Measurements from ENCODE around the gene GLUL. TPM values are rescaled to one million over a fixed set of nuclear protein-coding genes. Genes with fewer than 3 reads are reported as not detected.

GLUL gene
- total RNA-seq, 1 donor from 2014 or later: 435 TPM

GRCh38 chr1:182351790-182352364 is 39.7 kb downstream of the GLUL start:
- peaks cover 31 to 52% (median 39%) of the 10 kb centered on the region in 3 donors for H3K4me1 ChIP-seq (ENCODE audit: control insufficient read depth in 3 of 3, insufficient read depth in 3 of 3, low read length in 3 of 3)
- H3K27me3 ChIP-seq (ENCODE audit: control insufficient read depth in 3 of 3, insufficient read depth in 3 of 3, low read length in 3 of 3): no peaks in the 10 kb centered on the region
- H3K4me3 ChIP-seq (ENCODE audit: low read length in 3 of 3): no peak overlapping the region
- no peaks in the 10 kb centered on the region for H3K36me3 ChIP-seq (ENCODE audit: control insufficient read depth in 3 of 3, insufficient read depth in 3 of 3, low read length in 3 of 3)
- H3K9me3 ChIP-seq (ENCODE audit: control insufficient read depth in 3 of 3, low read length in 3 of 3): no peaks in the 10 kb centered on the region
- peak overlapping the region in 1 of 3 donors; percentile 3 for H3K9ac ChIP-seq (ENCODE audit: low read depth in 1 of 3, low read length in 3 of 3)
- peak overlapping the region; percentile 89 for H3K27ac ChIP-seq (ENCODE audit: low read depth, low read length)

DNA sequence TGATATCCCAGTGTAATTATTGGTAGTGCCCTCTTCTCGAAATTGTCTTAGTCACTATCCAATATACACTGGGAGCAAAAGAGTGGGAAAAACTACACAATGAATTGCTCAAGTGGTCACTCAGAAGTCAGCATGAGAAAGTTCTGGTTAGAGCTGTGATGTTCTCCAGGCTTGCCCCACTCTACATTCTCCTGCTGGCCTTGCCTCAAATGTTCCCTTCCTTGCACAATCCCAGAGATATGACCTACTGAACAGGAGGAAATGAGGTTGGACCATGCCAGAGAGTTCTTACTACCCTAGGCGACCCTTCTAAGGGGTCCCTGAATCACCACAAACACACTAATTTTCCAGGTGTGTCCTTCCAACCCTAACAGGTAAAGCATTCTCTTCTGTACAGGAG is 40.8 kb downstream of the GLUL start:
- Histone ChIP-seq H3K27ac (ENCODE audit: low read depth, low read length) (peak overlapping the region; percentile 89), H3K9ac (ENCODE audit: low read depth in 1 of 3, low read length in 3 of 3) (no peak overlapping the region), H3K9me3 (ENCODE audit: control insufficient read depth in 3 of 3, low read length in 3 of 3) (no peaks in the 10 kb centered on the region), H3K4me1 (ENCODE audit: control insufficient read depth in 3 of 3, insufficient read depth in 3 of 3, low read length in 3 of 3) (peaks cover 31 to 52% (median 39%) of the 10 kb centered on the region in 3 donors), H3K27me3 (ENCODE audit: control insufficient read depth in 3 of 3, insufficient read depth in 3 of 3, low read length in 3 of 3) (no peaks in the 10 kb centered on the region), H3K4me3 (ENCODE audit: low read length in 3 of 3) (no peak overlapping the region), H3K36me3 (ENCODE audit: control insufficient read depth in 3 of 3, insufficient read depth in 3 of 3, low read length in 3 of 3) (no peaks in the 10 kb centered on the region)

DNA sequence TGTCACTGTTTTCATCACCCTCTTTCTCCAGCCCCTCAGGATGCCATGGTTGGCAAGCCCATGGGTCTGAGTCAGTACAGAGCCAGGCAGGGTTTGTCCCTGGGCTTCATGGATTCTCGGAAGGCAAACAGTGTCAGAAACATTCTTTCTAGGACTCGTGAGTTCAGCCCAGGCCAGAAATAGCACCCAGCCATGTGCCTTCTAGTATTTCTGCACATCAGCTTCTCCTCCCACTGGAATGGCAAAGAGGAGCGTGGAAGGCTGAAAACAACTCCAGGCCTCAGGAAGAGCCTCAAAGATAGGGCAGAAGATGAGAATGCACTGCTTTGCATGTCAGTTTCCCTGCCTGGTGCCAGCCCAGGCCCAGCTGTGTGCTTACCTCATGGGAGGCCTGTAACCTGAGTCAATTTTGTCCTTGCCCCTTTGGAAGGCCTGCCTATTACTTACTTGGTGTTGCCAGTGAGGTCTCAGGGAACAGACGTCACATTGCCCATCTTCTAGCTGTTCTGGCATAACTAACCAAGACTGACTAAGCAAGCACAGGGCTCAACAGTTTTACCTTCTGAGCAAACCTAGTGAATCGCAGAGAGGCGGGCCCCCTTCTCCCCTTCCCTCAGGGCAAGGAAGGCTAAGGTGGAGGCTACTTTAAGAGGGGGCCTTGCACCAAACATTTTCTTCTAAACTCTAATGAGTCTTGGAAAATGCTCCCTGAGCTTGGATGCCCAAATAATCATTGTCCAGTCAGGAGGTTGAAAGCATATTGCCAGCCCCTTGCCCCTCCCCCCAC is 42.4 kb downstream of the GLUL start:
- H3K27me3 ChIP-seq (ENCODE audit: control insufficient read depth in 3 of 3, insufficient read depth in 3 of 3, low read length in 3 of 3): no peaks in the 10 kb centered on the region
- H3K4me3 ChIP-seq (ENCODE audit: low read length in 3 of 3): peak overlapping the region in 2 of 3 donors; percentile 34 to 38
- H3K4me1 ChIP-seq (ENCODE audit: control insufficient read depth in 3 of 3, insufficient read depth in 3 of 3, low read length in 3 of 3): peaks cover 31 to 52% (median 39%) of the 10 kb centered on the region in 3 donors
- peak overlapping the region; percentile 89 for H3K27ac ChIP-seq (ENCODE audit: low read depth, low read length)
- no peaks in the 10 kb centered on the region for H3K36me3 ChIP-seq (ENCODE audit: control insufficient read depth in 3 of 3, insufficient read depth in 3 of 3, low read length in 3 of 3)
- H3K9ac ChIP-seq (ENCODE audit: low read depth in 1 of 3, low read length in 3 of 3): peak overlapping the region; percentile 13 to 72 (median 28)
- no peaks in the 10 kb centered on the region for H3K9me3 ChIP-seq (ENCODE audit: control insufficient read depth in 3 of 3, low read length in 3 of 3)

- H3K9me3 ChIP-seq (ENCODE audit: control insufficient read depth in 3 of 3, low read length in 3 of 3): no peaks in the 10 kb centered on the region
- no peaks in the 10 kb centered on the region for H3K36me3 ChIP-seq (ENCODE audit: control insufficient read depth in 3 of 3, insufficient read depth in 3 of 3, low read length in 3 of 3)
- H3K4me1 ChIP-seq (ENCODE audit: control insufficient read depth in 3 of 3, insufficient read depth in 3 of 3, low read length in 3 of 3): peaks cover 31 to 44% (median 37%) of the 10 kb centered on the region in 3 donors
- H3K9ac ChIP-seq (ENCODE audit: low read depth in 1 of 3, low read length in 3 of 3): no peak overlapping the region
- no peak overlapping the region for H3K27ac ChIP-seq (ENCODE audit: low read depth, low read length)
- no peak overlapping the region for H3K4me3 ChIP-seq (ENCODE audit: low read length in 3 of 3)
- H3K27me3 ChIP-seq (ENCODE audit: control insufficient read depth in 3 of 3, insufficient read depth in 3 of 3, low read length in 3 of 3): no peaks in the 10 kb centered on the region
Measured at GRCh38 chr1:182347019-182347418, 44.6 kb downstream of the GLUL start.

DNA sequence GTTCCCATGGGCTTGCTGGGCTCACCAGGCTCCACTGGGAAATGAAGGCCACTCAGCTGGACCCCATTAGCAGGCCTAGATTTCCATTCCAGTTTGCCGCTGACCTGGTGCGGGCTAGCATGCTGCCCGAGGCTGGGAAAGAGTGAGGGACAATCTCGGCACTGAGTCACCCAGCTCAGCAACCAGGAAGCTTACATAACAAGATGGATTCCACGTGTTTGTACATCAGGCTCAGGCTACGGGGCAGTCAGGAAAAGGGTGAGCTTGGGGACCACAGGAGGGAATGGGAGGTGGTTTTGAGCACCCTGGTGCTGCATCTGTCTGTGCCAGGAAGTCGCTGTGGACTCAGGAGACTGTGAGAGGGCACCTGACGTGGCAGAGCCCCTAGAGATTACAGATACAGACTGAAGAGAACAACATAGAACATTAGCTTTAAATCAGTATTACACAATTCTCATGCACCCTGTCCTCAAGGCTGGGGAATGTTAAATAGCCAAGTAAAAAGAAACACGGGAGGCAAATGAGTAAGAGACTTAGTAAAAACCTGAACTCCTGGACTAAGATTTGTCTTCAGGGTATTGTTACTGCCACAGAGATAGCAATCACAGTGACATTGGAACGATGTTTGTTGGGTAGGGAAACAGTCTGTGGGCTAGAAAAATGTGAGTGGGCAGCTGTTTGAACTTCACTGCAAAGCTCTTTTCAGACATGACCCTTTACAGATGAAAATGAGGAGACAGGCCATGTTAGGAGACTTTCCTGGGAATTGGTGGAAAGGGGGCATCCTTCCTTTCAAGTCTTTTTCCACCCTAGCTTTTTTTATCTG is 51.1 kb downstream of the GLUL start:
- no peaks in the 10 kb centered on the region for H3K36me3 ChIP-seq (ENCODE audit: control insufficient read depth in 3 of 3, insufficient read depth in 3 of 3, low read length in 3 of 3)
- no peaks in the 10 kb centered on the region for H3K27me3 ChIP-seq (ENCODE audit: control insufficient read depth in 3 of 3, insufficient read depth in 3 of 3, low read length in 3 of 3)
- no peak overlapping the region for H3K9ac ChIP-seq (ENCODE audit: low read depth in 1 of 3, low read length in 3 of 3)
- peak overlapping the region; percentile 8 for H3K27ac ChIP-seq (ENCODE audit: low read depth, low read length)
- H3K9me3 ChIP-seq (ENCODE audit: control insufficient read depth in 3 of 3, low read length in 3 of 3): no peaks in the 10 kb centered on the region
- peaks cover 17 to 27% (median 22%) of the 10 kb centered on the region in 3 donors for H3K4me1 ChIP-seq (ENCODE audit: control insufficient read depth in 3 of 3, insufficient read depth in 3 of 3, low read length in 3 of 3)
- no peak overlapping the region for H3K4me3 ChIP-seq (ENCODE audit: low read length in 3 of 3)

DNA sequence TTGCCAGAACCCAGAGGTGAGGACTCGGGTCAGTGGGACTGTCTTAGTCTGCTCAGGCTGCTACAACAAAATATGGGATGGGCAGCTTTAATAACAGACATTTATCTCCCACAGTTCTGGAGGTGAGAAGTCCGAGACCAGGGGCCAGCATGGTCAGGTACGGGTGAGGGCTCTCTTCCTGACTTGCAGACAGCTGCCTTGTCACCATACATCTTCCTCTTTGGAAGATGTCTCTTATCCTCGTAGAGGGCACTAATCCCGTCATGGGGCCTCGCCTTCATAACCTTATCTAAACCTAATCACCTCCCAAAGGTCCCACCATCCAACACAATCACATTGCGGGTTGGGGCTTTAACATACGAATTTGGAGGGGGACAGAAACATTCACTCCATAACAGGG is 51.9 kb downstream of the GLUL start:
- Histone ChIP-seq H3K27ac (ENCODE audit: low read depth, low read length) (peak overlapping the region; percentile 8), H3K4me3 (ENCODE audit: low read length in 3 of 3) (no peak overlapping the region), H3K4me1 (ENCODE audit: control insufficient read depth in 3 of 3, insufficient read depth in 3 of 3, low read length in 3 of 3) (peaks cover 17 to 27% (median 22%) of the 10 kb centered on the region in 3 donors), H3K36me3 (ENCODE audit: control insufficient read depth in 3 of 3, insufficient read depth in 3 of 3, low read length in 3 of 3) (no peaks in the 10 kb centered on the region), H3K9me3 (ENCODE audit: control insufficient read depth in 3 of 3, low read length in 3 of 3) (no peaks in the 10 kb centered on the region), H3K27me3 (ENCODE audit: control insufficient read depth in 3 of 3, insufficient read depth in 3 of 3, low read length in 3 of 3) (no peaks in the 10 kb centered on the region), H3K9ac (ENCODE audit: low read depth in 1 of 3, low read length in 3 of 3) (no peak overlapping the region)

- Histone ChIP-seq H3K36me3 (ENCODE audit: control insufficient read depth in 3 of 3, insufficient read depth in 3 of 3, low read length in 3 of 3) (no peaks in the 10 kb centered on the region), H3K27ac (ENCODE audit: low read depth, low read length) (no peak overlapping the region), H3K9me3 (ENCODE audit: control insufficient read depth in 3 of 3, low read length in 3 of 3) (no peaks in the 10 kb centered on the region), H3K9ac (ENCODE audit: low read depth in 1 of 3, low read length in 3 of 3) (no peak overlapping the region), H3K4me1 (ENCODE audit: control insufficient read depth in 3 of 3, insufficient read depth in 3 of 3, low read length in 3 of 3) (peaks cover 17 to 27% (median 22%) of the 10 kb centered on the region in 3 donors), H3K4me3 (ENCODE audit: low read length in 3 of 3) (no peak overlapping the region), H3K27me3 (ENCODE audit: control insufficient read depth in 3 of 3, insufficient read depth in 3 of 3, low read length in 3 of 3) (no peaks in the 10 kb centered on the region)
Measured at GRCh38 chr1:182338806-182339370, 52.7 kb downstream of the GLUL start.

- Histone ChIP-seq H3K4me3 (ENCODE audit: low read length in 3 of 3) (peak overlapping the region; percentile 17 to 54 (median 45)), H3K9ac (ENCODE audit: low read depth in 1 of 3, low read length in 3 of 3) (peak overlapping the region in 2 of 3 donors; percentile 61 to 70), H3K27ac (ENCODE audit: low read depth, low read length) (peak overlapping the region; percentile 56), H3K4me1 (ENCODE audit: control insufficient read depth in 3 of 3, insufficient read depth in 3 of 3, low read length in 3 of 3) (peaks cover 17 to 27% (median 22%) of the 10 kb centered on the region in 3 donors), H3K36me3 (ENCODE audit: control insufficient read depth in 3 of 3, insufficient read depth in 3 of 3, low read length in 3 of 3) (no peaks in the 10 kb centered on the region), H3K9me3 (ENCODE audit: control insufficient read depth in 3 of 3, low read length in 3 of 3) (no peaks in the 10 kb centered on the region), H3K27me3 (ENCODE audit: control insufficient read depth in 3 of 3, insufficient read depth in 3 of 3, low read length in 3 of 3) (no peaks in the 10 kb centered on the region)
Measured at GRCh38 chr1:182337736-182338571, 53.6 kb downstream of the GLUL start.

Data from skeletal muscle tissue (tissue), 4 donors.